Activated T-helper 9 cell treated with anti-CD3 and anti-CD28 coated beads, Interleukin-2, amount 50 U/mL, for 16 hours (primary cell): Measurements from ENCODE around the gene NSMF.
"Not testable (repeated sequence)": the region's sequence is repeated elsewhere in the genome, so short reads cannot be mapped to it uniquely, and the experiment has no call there.

Experiments used
- DNase-seq: peaks from one replicate; pipeline ENCODE4 v3.0.0-alpha.2; 2020; ENCODE audit warnings: low read depth

Gene NSMF

GRCh38 chr9:137475666-137476065, 16.5 kb upstream of the NSMF start:
- no peak for DNase-seq

DNA sequence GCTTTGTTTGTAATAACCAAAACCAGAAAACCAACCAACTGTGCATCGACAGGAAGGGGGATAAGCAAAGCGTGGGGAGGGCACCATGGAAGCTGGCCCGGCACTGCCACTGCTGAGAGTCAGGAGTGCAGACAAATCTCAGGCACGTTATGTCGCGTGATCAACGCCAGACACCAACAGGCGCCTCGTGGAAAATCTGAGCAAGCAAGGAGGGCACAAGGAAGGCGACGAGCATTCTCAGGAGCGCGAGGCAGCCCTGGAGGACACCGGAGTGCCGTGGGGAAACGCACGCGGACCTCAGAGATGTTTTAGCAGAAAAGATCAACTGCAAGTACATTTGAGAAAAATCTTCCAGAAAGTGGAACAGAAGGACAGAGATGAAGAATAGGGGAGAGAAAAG, 15.1 kb upstream of the NSMF start:
- DNase-seq = no peak

DNA sequence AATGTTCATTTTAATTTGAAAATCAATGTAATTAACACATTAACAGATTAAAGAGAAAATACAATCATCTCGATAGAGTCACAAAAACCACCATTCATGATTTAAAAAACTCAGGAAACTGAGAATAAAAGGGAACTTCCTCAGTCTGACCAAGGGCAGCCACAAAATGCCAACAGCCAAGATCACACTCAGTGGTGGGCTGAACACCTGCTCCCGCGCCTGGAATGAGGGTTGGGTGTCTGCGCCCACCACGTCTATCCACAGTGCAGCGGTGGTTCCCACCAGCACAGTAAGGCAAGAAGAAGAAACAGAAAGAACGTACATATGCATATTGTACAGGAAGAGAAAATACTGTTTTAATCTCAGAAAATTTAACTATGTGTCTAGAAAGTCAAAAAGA, 11.7 kb upstream of the NSMF start:
- no peak for DNase-seq

- no peak for DNase-seq
These were observed 8.8 kb upstream of the NSMF start for GRCh38 chr9:137467896-137468295.

DNA sequence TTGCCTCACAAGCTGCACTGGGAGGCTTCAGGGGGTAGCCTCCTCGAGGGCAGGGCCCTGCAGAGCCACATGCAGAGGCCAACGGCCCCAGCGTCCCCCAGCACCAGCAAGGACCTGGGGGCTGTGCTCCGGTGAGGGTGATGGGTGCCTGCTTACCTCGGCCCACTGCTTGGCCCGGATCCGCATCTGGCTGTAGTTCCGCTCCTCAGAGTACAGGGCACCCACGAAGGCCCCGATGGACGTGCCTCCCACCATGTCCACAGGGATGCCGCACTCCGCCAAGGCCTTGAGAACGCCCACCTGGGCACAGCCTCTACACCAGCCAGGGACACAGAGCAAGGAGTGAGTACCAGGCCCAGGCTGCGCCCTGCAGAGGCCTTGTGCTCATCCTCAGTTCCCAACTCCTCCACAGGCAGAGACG, 8.0 kb upstream of the NSMF start:
- DNase-seq = no peak

DNA sequence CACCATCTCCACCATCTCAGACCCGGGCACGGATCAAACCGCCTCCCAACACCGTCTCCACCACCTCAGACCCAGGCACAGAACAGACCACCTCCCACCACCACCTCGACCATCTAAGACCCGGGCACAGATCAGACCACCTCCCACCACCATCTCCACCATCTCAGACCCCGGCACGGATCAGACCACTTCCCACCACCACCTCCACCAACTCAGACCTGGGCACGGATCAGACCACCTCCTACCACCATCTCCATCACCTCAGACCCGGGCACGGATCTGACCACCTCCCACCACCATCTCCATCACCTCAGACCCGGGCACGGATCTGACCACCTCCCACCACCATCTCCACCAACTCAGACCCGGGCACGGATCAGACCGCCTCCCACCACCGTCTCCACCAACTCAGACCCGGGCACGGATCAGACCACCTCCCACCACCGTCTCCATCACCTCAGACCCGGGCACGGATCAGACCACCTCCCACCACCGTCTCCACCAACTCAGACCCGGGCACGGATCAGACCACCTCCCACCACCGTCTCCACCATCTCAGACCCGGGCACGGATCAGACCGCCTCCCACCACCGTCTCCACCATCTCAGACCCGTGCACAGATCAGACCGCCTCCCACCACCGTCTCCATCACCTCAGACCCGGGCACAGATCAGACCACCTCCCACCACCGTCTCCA, 7.4 kb upstream of the NSMF start:
- DNase-seq = not testable (repeated sequence)

- DNase-seq = no peak
These were observed 6.7 kb upstream of the NSMF start for GRCh38 chr9:137465720-137466388.

GRCh38 chr9:137465000-137465719, 6.0 kb upstream of the NSMF start:
- DNase-seq = no peak

DNA sequence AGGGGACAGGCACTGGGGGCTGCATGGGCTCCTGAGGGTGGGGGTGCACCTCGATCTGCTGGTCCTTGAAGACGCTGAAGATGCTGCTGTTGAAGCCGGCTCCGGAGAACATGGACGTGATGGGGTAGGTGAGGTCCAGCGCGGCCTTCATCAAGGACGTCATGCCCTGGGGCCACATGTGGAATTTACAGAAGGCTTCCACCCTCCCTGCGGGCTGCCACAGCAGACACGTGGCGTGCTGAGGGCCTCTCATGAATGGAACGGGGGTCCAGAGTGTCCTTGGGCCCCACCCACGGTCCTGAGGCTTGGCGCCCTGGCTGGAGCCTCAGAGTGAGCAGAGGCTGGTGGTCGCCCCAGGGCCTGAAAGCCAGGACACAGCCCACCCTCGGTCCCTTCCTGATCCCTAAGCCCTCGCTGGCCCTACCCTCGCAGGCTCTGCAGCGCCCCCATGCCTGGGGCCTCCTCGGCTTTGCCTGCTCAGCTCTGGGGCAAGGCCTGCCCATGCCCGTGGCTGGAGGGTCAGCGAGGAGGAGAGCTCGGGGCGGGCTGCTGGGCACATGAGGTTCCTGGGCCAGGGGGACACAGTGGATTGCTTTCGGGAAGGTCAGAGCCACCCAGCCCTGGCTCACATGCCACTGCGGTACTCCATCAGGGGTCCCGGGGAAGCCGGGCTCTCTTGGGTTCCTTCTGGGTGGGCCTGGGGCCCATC, 5.3 kb upstream of the NSMF start:
- no peak for DNase-seq

DNA sequence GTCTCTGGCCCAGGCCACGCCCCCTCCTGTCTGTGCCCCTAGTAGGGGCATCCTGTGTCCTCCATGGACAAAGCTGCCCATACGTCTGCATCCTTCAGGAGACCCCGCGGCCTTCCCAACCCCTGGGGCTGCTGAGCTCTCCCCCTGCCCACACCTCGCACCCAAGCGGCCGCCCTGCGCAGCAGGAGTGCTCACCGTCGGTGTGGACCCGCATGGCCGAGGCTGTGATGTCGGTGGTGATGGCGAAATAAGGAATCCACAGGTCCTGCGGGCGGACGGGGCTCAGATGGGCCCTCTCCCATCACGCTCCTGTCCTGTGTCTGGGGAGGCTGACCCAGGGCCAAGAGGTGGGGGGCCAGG, 4.8 kb upstream of the NSMF start:
- DNase-seq = no peak

- no peak for DNase-seq
These were observed 4.1 kb upstream of the NSMF start for GRCh38 chr9:137462986-137463930.

- no peak for DNase-seq
These were observed 3.4 kb upstream of the NSMF start for GRCh38 chr9:137462396-137462985.

DNA sequence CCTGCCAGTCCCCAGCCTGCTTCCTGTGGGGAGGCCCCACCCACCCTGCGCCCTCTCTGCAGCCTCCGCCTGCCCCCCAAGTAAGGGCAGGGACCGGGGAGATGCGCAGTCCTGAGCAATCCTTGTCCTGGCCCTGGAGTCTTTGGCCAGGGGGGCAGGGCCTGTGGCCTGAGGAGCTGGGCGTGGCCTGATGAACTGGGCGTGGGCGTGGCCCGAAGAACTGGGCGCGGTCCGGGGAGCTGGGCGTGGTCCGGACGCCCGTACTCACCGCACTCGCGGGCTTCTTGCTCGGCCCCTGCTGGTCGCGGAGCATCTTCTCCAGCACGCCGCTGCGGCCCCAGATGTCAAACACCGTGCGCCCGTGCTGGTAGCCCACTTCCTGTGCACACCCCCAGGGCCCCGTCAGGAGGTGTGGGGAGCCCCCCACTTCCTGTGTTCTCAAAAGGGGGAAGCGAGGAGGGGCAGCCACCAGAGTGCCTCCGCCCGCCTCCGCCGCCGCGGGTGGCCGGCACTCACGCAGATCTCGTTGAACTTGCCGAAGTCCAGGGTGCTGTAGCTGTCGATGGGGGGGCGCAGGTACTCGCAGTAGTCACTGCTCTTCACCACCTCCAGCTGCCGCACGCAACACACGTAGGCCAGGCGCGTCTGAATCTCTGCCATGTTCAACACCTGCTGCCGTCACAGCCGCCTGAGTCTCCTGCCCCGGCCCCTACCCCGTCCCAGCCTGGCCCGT, 2.7 kb upstream of the NSMF start:
- peak; percentile 51 for DNase-seq

DNA sequence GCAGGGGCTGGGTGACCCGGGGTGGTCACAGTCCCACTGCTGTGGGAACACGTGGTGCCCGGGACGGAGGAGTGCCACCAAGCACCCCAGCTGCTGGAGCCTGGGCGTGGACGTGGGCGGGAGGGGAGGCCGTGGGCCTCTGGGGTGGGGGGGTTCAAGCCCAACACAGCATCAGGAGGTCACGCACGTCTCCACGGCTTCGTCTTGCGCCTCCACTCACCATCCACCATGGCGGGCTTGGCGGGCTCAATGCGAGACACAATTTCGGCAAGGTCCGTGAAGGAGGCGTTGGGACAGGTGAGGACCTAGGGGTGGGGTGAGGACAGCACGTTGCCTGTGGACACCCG, 2.2 kb upstream of the NSMF start:
- DNase-seq = no peak

DNA sequence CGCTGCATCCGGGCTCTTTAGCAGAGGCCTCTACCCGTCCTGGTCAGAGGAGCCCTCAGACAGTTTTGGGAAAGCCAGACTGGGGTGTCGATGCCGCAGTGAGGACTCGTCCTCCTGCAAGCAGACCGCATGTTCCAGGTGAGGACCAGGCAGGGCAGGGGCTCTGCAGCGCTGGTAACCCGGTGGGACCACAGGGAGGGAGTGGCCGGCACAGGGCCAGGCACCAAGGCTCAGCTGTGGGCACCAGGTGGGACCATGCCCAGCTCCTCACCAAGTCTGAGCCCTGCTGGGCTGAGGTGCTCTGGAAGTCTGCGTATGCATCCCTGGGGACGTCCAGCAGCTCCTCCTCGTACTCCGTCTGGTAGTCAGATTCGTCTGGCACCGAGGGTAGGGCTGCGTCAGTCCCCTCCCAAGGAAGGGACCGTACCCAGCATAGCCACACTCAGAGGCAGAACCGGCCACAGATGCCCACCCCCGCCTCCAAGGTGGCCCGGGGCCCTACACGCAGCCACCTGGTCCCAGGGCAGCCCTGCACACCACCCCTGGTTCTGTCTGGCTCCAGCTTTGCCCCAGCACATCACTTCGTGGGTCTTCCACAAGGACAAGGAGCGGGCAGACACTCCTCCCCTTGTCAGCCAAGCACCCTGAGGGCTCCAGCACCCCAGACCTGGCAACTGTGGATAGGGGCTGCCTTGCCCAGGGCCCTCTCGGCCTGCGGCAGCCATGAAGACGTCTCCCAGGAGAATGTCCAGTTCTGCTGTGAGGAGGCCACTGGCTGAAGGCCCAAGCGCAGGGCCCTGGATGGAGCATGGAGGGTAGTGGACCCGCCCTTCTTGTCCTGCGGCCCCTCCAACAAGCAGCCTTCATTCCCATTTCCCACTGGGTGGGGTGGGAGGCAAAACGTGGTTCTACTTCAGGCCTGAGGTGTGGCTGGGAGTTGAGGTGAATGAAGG, 1.5 kb upstream of the NSMF start:
- DNase-seq = no peak

GRCh38 chr9:137459601-137460362, 648 bp upstream of the NSMF start:
- no peak for DNase-seq

DNA sequence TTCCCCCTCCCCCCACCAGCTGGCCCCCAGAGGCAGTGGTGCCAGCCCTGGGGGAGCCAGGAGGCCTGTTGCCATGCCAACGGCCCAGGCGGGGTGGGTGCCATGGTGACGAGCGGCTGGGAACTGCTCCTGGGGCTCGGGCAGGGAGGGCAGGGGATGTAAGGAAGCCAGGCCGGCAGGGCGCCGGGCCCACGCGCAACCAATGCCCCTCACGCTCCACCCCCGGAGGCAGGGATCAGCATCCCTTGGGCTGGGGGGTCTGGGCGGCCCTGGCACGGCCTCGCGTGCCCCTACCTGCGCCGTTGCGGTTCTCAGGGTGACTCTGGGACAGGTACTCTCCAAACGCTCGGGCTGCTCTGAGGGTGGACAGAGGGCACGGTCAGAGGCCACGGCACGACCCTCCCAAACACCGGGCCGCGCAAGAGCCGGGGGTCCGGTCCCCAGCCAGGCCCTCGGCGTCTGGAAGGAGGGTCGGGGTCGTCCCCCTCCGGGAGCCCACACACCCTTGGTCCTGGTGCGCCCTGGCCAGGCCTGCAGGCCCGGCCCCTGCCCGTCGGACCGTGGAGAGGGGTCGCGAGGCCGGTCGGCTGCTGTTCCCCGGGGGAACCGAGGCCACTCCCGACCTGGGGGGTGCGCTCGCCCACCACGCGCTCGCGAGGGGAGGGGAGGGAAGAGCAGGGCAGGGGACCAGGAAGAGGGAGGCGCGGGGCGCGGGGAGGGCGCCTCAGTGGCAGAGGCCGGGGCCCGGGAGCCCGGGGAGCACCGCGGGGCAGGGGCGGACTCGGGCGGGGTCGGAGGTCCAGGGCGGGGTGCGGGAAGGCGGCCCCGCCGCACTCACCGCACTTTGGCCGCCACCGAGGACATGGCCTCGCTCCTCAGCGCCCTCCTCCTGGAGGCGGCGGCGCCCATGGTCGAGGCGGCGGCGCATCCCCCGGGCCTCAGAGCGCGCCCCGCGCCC, 661 bp downstream of the NSMF start:
- no peak for DNase-seq
